Chondrocyte (in vitro differentiated cells): ENCODE data around the gene PLCD3. TPM values are rescaled to one million over a fixed set of nuclear protein-coding genes. Genes with fewer than 3 reads are reported as not detected.

Source experiments
- DNase-seq: peaks from one replicate; pipeline ENCODE4 v3.0.0; 2021; ENCODE audit warnings: mixed read lengths, low spot score
- H3K27ac Mint-ChIP-seq: one replicate; pipeline ENCODE4 v1.8.0; 2021; ENCODE audit warnings: mild to moderate bottlenecking, moderate library complexity, mixed read lengths; ENCODE audit not compliant: unreplicated experiment
- H3K27me3 Mint-ChIP-seq: 2 replicates; pipeline ENCODE4 v1.8.0; 2021; ENCODE audit warnings: low read depth, mixed read lengths
- H3K36me3 Mint-ChIP-seq: 2 replicates; pipeline ENCODE4 v1.8.0; 2021; ENCODE audit warnings: low read depth, mixed read lengths
- H3K4me1 Mint-ChIP-seq: 2 replicates; pipeline ENCODE4 v1.8.0; 2021; ENCODE audit warnings: low read depth, mild to moderate bottlenecking, mixed read lengths
- H3K4me3 Mint-ChIP-seq: one replicate; pipeline ENCODE4 v1.8.0; 2021; ENCODE audit warnings: mild to moderate bottlenecking, moderate library complexity, mixed read lengths; ENCODE audit not compliant: unreplicated experiment
- H3K9me3 Mint-ChIP-seq: 2 replicates; pipeline ENCODE4 v1.8.0; 2021; ENCODE audit warnings: low read depth, mixed read lengths
- CTCF ChIP-seq: fragments of 200-600 bp; sonication (generic); IDR thresholded peaks from 2 replicates; pipeline ENCODE4 v1.5.0; 2021; ENCODE audit warnings: antibody characterized with exemption, mild to moderate bottlenecking, moderate library complexity
- total RNA-seq: library from RNA; stranded (reverse); gene quantifications from 3 replicates; pipeline ENCODE4 v1.2.1, GENCODE V29; 2021

Gene PLCD3
- total RNA-seq, 1 donor from 2014 or later, result 123 TPM

- DNase-seq, result peak; percentile 67
- Mint-ChIP-seq H3K27ac (peak overlapping the region; percentile 98), H3K27me3 (no peaks in the 10 kb centered on the region), H3K4me3 (peak overlapping the region; percentile 65), H3K36me3 (no peaks in the 10 kb centered on the region), H3K9me3 (no peaks in the 10 kb centered on the region), H3K4me1 (peaks cover 43% of the 10 kb centered on the region)
- no peak for TF ChIP-seq CTCF
Measured at GRCh38 chr17:45162025-45162687, 29.8 kb upstream of the PLCD3 start.

GRCh38 chr17:45161288-45162024 lies 29.1 kb upstream of the PLCD3 start, which contains the start of gene HEXIM2:
HEXIM2 (plus strand) TSS chr17:45161875; CDS start chr17:45162794, 919 bp downstream.
- peak; percentile 98 for DNase-seq
- Mint-ChIP-seq H3K36me3 (no peaks in the 10 kb centered on the region), H3K4me1 (peaks cover 43% of the 10 kb centered on the region), H3K9me3 (no peaks in the 10 kb centered on the region), H3K27ac (peak within 1 kb of the TSS; percentile 98), H3K27me3 (no peaks in the 10 kb centered on the region), H3K4me3 (peak within 1 kb of the TSS; percentile 90)
- TF ChIP-seq CTCF, result no peak

GRCh38 chr17:45160447-45161287 lies 28.4 kb upstream of the PLCD3 start:
- Mint-ChIP-seq H3K4me3 (peak overlapping the region; percentile 90), H3K27me3 (no peaks in the 10 kb centered on the region), H3K4me1 (peaks cover 46% of the 10 kb centered on the region), H3K27ac (peak overlapping the region; percentile 98), H3K9me3 (no peaks in the 10 kb centered on the region), H3K36me3 (no peaks in the 10 kb centered on the region)
- DNase-seq, result peak; percentile 95
- TF ChIP-seq CTCF, result peak; percentile 55

- peaks cover 37% of the 10 kb centered on the region for H3K4me1 Mint-ChIP-seq
- H3K9me3 Mint-ChIP-seq, result no peaks in the 10 kb centered on the region
- TF ChIP-seq CTCF, result no peak
- no peak overlapping the region for H3K27ac Mint-ChIP-seq
- DNase-seq, result no peak
- no peak overlapping the region for H3K4me3 Mint-ChIP-seq
- H3K36me3 Mint-ChIP-seq, result no peaks in the 10 kb centered on the region
- no peaks in the 10 kb centered on the region for H3K27me3 Mint-ChIP-seq
Measured at GRCh38 chr17:45156242-45156641, 23.9 kb upstream of the PLCD3 start.

GRCh38 chr17:45155483-45155882 lies 23.2 kb upstream of the PLCD3 start:
- peaks cover 43% of the 10 kb centered on the region for H3K4me1 Mint-ChIP-seq
- H3K36me3 Mint-ChIP-seq, result no peaks in the 10 kb centered on the region
- H3K4me3 Mint-ChIP-seq, result no peak overlapping the region

More at GRCh38 chr17:45155483-45155882, 23.2 kb upstream of the PLCD3 start:
- TF ChIP-seq CTCF, result no peak
- no peaks in the 10 kb centered on the region for H3K27me3 Mint-ChIP-seq
- no peak overlapping the region for H3K27ac Mint-ChIP-seq
- no peaks in the 10 kb centered on the region for H3K9me3 Mint-ChIP-seq
- DNase-seq, result no peak
